NCI-H187 treated with DMSO at 0.1 percent for 48 hours (cell line): Measurements from ENCODE around the gene DIRAS1.
"Not testable (repeated sequence)": the region's sequence is repeated elsewhere in the genome, so short reads cannot be mapped to it uniquely, and the experiment has no call there.

Experiments used
- DNase-seq: peaks from one replicate; lab custom pipeline; 2025; lab: John Stamatoyannopoulos, UW

The DIRAS1 gene

DNA sequence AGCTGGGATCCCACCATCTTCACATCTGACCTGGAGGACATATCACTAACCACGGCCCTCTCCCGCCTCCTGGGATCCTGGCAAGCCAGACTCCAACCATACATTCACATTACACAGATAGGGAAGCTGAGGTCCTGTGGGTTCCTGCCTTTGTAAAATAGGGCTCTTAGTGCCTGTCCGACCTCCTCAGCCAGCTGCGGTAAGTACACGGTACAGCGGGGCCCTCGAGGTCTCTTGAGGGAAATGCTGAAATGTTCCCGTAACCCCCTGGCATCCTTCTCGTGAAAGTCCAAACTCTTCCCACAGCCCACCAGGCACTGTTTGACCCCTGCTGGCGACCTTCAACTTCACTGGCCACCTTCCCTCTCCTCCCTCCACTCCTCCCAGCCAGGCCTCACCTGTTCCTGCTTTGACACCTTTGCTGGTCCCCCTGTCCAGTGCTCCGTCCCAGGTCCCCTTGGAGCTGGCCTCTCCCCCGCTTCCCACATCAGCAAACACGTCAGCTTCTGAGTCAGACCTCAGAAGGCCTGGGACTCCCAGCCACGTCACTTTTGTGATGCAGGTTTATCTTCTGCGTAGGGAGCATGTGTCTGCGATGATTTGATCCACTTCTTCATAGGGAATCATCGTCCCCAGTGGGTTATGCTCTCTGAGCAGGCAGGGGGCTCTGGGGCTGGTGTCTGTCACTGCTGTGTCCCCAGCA lies 9.8 kb downstream of the DIRAS1 start:
- no peak for DNase-seq

DNA sequence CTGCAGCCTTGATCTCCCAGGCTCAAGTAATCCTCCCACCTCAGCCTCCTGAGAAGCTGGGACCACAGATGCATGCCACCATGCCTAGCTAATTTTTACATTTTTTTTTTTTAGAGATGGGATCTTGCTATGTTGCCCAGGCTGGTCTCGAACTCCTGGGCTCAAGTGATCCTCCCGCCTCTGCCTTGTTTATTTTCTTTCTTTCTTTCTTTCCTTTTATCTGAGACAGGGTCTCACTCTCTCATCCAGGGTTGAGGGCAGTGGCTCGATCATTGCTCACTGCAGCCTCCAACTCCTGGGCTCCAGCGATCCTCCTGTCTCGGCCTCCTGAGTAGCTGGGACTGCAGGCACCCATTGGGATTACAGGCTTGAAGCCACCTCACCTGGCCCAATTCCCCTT lies 14.9 kb downstream of the DIRAS1 start:
- no peak for DNase-seq

DNA sequence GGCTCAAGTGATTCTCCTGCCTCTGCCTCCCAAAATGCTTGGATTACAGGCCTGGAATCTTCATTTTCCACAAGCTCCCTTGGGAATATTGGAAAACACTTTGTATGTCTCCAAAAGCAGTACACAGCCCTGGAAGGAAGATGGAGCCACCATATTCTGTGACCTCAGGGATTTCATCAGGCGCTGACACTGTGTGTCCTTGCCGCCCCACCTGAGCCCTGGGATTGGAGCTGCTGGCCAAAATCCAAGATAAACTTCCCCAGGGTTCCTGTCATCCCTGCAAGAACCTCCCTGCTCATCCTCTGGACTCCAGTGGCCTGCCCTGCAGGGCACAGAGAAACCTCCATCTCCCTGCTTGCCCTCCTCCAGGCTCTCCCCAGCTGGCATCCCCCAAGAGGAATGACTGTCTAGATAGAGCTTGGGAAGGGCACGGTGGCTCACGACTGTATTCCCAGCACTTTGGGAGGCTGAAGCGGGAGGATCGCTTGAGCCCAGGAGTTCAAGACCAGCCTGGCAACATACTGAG lies 17.4 kb downstream of the DIRAS1 start:
- DNase-seq = no peak

DNA sequence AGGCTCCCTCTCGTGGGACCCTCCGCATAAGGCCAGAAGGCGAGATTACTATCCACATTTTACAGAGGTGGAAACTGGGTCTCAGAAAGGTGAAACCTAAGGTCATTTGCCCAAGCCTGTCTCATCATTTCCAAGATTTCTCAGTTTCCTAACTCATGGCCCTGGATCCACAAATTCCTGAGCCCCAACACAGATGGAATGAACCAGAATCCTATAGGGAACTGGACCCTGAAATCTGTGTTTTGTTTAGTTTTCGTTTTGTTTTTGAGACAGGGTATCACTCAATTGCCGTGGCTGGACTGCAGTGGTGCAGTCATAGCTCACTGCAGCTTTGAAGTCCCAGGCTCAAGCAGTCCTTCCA lies 18.1 kb downstream of the DIRAS1 start:
- DNase-seq = no peak

DNA sequence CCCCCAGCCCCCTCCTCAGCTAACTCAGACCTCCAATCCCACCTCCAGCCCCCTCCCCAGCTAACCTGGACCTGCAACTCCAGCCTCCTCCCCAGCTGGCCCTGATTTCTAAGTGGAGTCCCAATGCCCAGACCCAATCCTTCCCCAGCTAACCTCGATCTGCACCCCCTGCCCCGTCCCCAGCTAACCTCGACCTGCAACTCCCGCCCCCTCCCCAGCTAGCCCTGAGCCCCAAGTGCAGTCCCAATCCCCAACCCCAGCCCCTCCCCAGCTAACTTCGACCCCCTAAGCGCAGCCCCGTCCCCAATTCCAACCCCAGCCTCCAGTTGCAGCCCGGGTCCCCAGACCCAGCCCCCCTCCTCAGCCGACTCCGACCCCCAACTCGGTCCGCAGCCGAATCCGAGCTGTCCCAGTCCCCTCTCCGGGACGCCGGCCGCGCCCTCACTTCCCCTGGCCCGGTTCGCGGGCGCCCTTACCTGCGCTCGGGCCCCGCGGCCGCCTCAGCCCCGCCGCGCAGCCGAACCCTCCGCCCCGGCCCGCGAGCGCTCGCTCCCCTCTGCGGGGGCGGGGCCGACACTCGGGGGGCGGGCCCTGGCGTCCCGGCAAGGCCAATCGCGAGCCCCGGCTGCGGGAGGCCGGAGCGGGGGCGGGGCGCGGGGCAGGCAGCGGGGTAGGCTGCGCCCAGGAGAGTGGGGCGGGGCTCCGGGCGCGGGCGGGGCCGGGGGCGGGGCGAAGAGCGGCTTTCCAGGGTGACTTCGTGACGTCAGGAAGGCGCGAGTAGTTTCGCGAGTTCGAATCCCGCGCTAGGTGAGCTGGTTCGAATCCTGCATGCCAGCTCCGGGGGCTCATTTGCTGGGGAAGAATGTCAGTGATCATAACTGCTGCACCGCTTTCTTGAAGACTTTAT lies 18.7 kb downstream of the DIRAS1 start, which contains the start of gene GNG7:
GNG7 (minus strand) TSS at position 525 of the 907 bp plus-strand sequence. CDS start 182,006 bp downstream, outside the sequence.
- no peak for DNase-seq

DNA sequence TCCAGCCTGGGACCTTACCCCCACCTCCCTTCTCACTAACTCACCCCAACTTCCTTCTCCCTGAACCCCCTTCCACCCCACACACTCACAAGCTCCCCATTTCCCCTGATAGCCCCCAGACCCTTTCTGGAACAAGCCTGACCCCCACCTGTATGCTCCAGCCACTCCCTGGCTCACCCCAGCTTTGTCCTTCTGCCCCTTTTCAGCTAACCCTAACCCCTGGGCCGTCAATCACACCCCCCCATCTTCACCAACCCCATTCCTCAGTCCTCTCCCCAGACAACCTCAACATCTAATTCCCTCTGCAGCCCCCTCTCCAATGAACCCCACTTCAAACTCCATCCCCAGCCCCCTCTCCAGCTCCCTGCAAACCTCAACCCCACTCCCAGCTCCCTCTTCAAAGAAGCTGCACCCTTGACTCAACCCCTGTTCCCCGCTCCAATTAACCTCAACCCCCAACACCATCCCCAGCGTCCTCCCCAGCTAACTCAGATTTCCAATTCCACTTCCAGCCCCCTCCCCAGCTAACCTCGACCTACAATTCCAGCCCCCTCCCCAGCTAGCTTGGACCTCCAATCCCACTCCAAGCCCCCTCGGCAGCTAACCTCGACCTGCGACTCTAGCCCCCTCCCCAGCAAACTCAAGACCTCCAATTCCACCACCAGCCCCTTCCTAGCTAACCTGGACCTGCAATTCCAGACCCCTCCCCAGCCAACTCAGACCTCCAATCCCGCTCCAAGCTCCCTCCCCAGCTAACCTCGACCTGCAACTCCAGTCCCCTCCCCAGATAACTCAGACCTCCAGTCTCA lies 19.6 kb downstream of the DIRAS1 start:
- DNase-seq = no peak

DNA sequence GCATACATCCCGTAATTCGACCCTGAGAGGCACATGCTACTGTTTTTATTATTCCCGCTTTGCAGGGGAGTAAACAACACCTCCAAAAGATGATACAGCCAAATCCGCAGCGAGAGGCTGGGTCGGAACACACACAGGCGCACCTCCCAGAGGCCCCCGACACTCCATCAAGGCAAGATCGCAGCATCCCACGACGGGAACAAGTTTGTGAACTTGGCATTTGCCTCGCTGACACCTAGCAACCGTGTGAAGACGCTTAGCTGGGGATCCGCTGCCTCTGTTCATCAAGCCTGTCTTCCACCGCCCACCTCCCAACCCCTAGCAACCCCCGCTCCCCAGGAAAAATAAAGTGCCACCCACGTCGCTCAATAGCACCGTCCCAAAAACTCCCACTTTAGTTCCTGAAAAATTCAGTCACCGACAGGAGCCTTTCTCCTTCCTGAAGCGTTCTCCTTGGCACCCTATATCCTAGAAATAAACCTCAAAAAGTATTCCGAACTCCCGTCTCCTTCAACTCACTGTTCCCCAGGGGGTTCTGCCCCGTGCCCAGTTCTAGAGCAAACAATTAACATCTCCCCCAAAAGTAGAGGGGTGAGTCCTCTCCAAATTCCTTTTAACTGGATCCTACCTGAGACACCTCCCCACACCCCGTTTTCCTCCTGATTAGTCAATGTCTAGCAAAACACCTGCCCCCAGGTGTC lies 20.4 kb downstream of the DIRAS1 start:
- no peak for DNase-seq

DNA sequence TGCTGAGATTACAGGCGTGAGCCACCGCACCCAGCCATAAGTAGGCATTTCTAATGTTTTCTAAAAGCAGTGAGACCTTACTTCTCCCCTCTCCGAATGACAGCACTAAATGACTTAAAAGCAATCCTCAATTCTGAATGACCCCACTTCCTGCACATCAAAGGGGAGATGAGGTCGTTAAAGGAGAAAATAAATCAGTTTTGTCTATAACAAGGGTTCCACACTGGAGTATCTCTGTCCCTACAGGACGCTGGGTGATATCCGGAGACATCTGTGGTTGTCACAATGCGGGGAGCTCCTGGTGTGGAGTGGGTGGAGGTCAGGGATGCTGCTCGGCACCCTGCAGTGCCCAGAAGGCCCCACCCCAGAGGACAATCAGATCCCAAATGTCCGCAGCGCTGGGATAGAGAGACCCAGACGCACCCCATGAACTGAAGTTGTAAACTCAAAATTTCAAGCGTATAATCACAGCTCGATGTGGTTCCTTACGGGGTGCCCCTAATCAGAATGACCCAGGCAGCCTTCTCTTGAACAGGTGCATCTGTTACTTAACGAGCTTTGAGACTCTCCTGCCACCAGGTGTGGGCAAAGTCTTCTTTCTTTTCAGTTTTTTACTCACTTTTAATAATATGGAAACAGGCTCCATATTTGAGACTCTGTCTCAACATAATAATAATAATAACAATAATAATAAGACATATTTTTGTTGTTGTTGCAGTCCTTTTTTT lies 21.6 kb downstream of the DIRAS1 start:
- no peak for DNase-seq

DNA sequence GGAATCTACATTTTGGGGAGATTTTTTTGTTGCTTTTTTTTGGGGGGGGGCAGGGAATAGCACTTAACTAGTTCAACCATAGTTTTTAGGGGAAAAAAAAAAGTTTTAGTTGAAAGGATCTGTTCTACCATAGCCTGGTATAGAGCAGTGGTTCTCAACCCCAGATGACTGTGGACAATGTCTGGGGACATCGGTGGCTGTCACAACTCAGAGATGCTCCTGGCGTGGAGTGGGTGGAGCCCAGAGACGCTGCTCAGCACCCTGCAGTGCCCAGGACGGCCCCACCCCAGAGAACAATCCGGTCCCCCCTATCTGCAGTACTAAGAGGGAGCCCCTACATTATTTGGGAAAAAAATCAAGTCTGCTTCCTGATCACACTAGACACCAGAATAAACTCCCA lies 27.0 kb downstream of the DIRAS1 start:
- DNase-seq = no peak

DNA sequence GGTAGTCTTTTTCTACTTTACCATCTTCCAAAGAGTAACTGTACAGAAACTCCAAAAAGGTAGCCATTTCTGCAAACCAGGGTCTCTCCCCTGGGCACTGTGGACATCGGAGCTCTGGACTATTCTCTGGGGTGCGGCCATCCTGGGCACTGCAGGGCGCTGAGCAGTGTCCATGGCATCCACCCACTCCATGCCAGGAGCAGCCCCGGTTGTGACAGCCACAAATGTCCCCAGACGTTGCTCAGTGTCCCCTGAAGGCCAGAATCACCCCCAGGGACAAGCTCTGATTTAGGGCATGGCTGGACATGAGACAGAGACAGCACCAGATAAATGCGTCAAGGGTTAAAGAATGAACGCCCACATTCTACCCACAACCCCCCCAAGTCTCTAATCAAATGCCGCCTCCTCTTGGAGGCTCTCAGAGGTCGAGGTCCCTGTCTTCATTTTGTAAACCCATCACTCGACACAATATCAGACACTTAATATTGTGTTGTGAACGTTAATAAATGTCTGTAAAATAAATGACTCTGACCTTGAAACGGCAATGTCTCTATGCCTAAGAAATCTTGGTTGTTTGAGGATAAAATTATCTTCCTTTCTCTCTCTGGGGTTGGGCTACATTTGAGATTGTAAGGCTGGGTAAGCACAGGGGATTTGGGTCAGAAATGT lies 27.5 kb downstream of the DIRAS1 start:
- no peak for DNase-seq

DNA sequence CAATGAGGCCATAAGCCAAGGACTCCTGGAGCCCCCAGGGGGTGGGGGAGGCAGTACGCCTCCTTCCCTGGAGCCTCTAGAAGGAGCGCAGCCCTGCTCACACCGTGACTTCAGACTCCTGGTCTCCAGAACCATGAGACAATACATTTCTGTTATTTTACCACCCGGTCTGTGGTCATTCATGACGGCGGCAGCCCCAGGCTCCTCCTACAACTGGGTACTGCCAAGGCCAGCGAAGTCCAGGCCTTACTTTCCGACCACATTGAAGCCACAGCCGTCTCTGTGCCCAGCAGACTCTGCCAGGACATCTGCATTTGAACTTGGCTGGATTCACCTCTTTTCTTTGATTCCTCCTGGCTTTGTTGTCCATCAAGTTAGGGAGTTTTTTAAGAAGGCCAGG lies 29.2 kb downstream of the DIRAS1 start:
- DNase-seq = no peak

DNA sequence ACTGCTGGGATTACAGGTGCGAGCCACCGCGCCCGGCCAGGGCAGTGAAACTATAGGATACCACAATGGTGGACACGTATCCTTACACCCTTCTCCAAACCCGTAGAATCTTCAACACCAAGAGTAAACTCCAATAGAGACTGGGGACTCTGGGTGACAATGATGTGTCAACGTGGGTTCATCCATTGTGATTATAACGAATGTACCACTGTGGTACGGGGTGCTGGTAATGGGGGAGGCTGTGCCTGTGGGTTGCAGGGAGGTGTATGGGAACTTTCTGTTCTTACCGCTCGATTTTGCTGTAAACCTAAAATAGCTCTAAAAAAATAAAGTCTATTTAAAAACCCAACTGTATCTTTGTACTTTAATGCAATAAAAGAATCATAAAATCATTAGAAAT lies 30.3 kb downstream of the DIRAS1 start:
- DNase-seq = no peak

DNA sequence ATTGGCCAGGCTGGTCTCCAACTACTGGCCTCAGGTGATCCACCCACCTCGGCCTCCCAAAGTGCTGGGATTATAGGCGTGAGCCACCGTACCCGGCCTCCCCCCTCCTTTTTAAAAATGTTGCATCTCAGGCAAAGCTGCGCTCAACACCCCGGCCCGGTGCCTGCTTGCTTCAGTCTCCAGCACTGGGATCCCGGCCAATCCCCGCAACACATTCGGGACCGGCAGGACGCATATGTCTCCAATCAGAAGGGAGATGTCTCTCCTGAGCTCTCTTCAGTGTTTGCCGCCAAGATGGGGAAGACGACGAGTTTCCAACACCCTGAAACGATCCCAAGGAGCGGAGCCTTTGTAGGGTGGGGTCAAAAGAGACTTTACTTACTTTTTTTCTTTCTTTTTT lies 34.8 kb downstream of the DIRAS1 start:
- DNase-seq = no peak

DNA sequence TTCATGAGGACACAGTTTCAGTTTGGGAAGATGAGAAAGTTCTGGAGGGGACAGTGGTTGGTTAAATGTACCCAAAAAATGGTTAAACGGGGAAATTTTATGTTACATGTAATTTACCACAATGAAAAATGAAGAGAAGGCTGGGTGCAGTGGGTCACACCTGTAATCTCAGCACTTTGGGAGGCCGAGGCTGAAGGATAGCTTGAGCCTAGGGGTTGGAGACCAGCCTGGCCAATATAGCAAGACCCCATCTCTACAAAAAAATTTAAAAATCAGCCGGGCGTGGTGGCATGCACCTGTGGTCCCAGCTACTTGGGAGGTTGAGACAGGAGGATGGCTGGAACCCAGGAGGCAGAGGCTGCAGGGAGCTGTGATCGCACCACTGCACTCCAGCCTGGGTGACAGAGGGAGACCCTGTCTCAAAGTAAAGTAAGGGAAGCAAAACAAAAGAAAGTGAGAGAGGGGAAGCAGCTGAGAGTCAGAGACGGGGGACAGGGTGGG lies 35.9 kb downstream of the DIRAS1 start:
- no peak for DNase-seq

DNA sequence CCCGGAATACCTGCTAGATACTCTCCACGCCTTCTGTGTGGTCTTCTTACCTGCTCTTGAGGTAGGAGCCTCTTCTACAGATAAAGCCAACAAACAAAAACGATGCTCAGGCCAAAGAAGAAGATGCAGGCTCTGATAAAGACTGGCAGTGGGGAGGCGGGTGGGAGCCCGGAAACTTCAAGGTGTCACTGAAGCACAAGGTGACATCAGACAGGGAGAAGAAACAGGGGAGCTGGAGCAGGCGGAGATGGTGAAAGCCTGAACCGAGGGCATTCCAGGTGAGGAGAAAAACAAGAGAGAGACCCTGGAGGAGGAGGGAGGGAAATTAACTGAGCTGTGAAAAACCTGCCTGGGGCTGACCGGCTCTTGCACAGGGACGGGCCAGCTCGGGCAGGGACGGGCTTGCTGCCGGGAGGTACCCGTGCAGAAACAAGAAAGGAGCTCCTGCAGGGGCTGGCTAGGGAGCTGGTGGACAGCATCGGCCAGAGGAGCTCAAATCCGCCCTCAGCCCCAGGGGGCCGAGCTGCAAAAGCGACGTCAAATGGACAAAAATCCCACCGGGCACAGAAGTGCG lies 37.7 kb downstream of the DIRAS1 start:
- no peak for DNase-seq

DNA sequence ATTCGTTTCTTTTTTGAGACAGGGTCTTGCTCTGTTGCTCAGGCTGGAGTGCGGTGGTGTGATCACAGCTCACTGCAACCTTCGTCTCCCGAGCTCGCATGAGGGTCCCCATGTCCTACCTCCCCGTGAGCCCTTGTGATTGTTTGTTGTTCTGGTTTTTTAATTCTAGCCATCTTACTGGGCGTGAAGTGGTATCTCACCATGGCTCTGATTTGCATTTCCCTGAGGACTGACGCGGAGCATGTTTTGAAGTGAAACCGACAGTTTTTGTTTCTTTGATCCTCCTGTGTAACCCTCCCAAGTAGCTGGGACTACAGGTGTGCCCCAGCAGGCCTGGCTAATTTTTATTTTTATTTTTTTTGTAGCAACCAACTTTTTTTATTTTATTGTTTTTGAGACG lies 40.4 kb downstream of the DIRAS1 start:
- no peak for DNase-seq

DNA sequence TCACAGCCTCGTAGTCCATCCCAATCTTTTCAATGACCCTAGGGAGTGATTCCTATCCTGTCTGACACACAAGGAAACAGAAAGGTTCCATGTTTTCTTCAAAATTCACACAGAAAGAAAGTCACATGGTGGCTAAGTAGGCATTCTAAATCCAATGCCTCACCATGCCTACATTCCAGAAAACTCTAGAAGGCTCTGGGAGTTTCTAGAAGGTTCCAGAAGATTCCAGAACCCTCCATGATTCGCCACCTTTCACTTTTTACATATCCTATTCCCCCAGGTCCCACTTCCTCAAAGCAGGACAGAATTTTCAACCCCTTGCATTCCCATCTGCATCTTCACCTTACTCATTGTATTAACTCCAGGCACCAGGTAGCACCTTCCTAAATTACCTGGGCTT lies 41.7 kb downstream of the DIRAS1 start:
- DNase-seq = no peak

DNA sequence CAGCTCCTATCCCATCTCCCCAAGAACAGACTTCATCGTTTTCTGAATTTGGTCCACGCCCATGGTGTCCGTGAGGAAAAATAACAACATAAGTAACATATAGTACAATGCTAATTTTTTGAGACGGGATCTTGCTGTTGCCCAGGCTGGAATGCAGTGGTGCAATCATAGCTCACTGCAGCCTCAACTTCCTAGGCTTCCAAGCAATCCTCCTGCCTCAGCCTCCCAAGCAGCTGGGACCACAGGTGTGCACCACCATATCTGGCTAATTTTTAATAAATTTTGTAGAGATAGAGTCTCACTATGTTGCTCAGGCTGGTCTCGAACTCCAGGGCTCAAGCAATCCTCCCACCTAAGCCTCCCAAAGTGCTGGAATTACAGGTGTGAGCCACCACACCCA lies 42.2 kb downstream of the DIRAS1 start:
- not testable (repeated sequence) for DNase-seq

DNA sequence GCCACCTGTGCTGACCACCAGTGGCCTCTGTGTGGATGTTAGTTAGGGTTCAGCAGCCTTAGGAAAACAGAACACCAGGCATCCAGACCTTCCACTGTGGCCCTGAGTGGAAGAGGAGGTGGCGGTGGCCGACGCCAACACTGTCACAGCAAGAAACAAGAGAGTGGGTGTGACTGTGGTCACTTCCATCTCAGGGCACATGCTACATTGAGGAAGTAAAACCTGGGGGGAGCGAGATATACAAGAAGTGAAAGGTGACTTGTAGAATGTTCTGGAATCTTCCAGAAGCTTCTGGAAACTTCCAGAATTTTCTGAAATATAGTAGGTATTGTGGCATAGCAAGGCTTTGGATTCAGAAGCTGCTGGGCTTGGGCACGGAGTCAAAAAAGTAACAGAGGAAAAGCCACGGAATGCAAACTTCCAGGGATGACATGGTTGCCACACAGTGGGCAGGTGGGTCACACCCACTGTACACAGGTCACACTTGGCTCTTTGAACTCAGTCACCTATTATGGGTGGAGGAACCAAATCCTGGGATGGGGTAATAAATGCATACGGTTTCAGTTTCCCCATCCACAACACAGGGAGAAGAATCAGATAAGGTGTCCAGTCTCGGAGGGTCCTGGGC lies 43.0 kb downstream of the DIRAS1 start:
- no peak for DNase-seq
